Posterior vena cava (tissue), 2 donors: Measurements from ENCODE around the gene CMTM1. TPM values are rescaled to one million over a fixed set of nuclear protein-coding genes. Genes with fewer than 3 reads are reported as not detected.
"Not testable (repeated sequence)": the region's sequence is repeated elsewhere in the genome, so short reads cannot be mapped to it uniquely, and the experiment has no call there.

Experiments
- DNase-seq: peaks from one replicate; pipeline ENCODE4 v3.0.0-alpha.2; 2020; ENCODE audit warnings: low spot score
- intact Hi-C, 2 donors: fragments of 100-400 bp; cut with DNase I; formaldehyde crosslinking; loops; one replicate each; pipeline versions ENCODE4 v1.14.1 to v1.14.2; 2022 to 2023
- total RNA-seq, 2 donors: library from RNA; stranded (reverse); fragmentation: NEBNext Ultra II Directional; extraction: Animal tissue kit (Norgen Biotek cat#: 25700); gene quantifications; one replicate each; pipeline ENCODE4 v1.2.1, GENCODE V29; 2021
- donor health status: DM: yes; HTN: yes; CAD: no.
- donor health status: DM: yes; HTN: yes; CAD: no.

The CMTM1 gene
- total RNA-seq, 2 donors from 2014 or later, result 2.1 to 3.1 TPM

DNA sequence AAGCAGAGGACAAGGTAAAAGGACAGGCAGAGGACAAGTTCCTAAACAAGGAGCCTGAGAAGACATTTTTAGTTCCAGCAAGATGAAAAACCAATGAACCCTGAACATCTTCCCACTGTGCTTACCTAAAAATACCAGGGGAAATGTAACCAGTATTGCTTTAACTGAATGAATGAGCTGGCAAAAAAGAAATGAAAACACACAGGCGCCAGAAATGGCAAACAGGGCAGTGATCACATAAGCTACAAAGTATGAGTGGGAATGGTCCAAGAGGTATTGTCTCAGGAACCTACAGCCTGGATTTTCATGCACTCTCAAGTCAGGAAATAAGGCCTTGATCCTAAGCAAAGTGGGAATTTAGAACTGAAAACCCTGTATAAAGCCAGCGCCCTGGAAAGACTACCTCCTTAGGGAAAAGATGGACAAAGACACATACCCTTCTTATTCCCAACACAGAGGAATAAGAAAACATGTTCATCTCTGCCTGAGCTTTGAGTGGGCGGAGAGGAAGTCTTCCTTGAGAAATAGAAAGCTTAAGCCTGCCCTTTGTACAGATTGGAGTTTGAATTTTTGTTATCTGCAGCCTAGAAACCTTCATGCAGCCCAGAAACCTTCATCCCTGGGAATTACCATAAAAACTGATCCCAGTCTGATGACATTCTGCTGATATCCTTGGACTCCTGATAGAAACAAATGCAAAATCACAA is 15.2 kb downstream of the CMTM1 start:
- intact Hi-C loops, result no loop called here

DNA sequence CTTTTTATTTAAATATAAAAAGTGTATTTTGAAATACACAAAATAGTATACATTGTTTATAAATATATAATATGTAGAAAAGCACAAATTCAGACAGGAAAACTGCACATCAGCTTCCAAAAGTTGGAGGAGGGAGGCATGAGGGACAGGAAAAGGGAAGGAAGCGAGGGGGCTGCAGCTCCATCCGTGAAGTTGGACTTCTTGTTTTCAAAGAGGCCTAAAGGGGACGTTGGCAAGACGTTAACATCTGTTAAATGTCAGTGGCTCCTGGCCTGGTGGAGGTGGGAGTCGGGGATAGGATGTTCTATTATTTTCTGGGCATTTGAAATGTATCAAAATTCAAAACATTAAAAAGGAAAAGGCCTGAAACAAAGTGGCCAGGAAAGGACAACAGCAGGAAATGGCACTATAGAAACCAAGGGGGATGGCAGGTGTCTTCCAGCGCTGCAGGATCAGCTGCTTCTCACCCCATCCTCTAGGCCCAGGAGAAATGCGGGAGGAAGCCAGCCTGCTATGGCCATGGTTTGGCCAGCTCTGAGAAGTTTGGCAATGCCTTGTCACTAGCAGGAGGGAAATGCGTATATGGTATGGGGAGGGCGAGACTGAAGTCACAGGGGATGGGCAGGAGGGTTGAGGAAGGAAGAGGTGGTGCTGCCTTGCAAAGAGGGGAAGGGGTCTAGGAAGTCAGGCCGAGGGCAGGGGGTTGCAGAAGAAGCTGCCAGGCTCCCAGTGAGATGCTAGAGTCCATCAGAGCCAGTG is 19.4 kb downstream of the CMTM1 start:
- no peak for DNase-seq
- intact Hi-C loops, result no loop called here

More for the DNA sequence above, 15.2 kb downstream of the CMTM1 start:
- no peak for DNase-seq

DNA sequence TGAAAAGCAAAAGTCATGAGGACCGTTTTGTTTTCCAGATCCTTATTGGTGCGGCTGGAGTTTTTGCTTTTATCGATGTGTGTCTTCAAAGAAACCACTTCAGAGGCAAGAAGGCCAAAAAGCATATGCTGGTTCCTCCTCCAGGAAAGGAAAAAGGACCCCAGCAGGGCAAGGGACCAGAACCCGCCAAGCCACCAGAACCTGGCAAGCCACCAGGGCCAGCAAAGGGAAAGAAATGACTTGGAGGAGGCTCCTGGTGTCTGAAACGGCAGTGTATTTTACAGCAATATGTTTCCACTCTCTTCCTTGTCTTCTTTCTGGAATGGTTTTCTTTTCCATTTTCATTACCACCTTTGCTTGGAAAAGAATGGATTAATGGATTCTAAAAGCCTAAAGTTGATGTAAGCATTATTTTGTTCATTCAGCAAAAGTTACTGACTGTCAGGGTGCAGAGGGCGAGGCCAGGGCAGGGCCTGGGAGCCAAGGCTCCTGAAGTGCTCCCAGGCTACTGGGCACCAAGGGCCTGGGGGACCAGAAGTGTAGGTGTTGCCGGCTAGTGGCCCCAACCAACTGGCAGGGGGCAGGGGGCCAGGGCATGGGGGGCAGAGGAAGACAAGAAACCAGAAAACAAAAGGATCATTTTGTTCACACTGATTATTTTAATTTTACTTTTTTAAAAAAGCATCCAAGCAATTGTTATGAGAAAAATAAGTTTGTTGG is 21.8 kb downstream of the CMTM1 start:
- DNase-seq, result no peak
- intact Hi-C loops, result no loop called here

DNA sequence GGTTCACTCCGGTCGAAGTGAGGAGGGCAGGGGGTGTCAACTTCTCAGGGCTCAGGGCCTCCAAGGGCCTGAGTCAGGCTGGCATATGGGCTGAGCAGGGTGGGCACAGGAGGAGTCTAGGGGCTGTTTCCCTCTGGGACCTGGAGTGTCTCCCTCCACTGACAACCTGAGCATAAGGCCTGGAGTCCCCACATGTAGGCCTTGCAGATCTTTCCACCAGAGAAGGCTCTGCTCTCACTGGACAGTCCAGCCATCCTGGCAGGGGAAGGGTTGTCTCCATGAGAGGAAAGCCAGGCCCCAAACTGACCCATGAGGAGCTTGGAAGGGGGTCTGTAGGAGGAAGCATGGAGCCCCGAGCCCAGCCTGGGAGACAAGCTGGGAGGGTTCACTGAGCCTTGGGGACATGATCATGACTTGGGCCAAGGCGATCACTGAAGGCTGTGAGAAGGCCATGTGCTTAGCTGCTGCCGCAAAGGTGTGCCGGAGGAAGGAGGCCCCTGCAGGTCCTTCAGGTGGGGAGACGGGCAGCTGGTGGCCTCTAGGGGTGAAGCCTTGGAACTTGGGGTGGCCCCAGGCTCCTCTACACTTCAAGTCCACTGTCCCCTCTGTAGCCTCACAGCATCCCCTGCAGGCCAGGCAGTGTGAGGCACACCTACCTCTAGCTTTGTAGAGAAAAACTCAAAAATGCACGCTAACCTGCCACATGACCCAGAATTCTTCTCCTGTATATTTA is 22.9 kb downstream of the CMTM1 start:
- intact Hi-C loops, result no loop called here
- DNase-seq, result no peak

DNA sequence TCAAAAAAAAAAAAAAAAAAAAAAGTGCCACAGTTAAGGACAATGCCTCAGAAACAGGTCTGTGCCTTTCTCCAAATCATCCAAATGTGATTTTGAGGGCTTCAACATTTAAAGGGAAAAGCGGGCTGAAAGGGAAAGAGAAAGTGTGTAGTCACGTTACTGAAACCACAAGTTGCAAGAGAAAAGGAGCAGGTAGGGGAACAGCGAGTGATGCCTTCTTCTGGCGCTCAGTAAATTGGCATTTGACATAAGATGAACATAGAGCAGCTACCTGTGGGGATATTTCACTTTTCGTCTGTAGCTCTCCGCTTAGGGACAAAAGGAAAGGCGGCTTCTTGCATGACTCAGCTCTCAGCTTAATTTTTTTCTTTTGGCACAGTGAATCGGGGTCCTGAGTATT is 24.1 kb downstream of the CMTM1 start:
- DNase-seq, result no peak
- intact Hi-C loops, result no loop called here

DNA sequence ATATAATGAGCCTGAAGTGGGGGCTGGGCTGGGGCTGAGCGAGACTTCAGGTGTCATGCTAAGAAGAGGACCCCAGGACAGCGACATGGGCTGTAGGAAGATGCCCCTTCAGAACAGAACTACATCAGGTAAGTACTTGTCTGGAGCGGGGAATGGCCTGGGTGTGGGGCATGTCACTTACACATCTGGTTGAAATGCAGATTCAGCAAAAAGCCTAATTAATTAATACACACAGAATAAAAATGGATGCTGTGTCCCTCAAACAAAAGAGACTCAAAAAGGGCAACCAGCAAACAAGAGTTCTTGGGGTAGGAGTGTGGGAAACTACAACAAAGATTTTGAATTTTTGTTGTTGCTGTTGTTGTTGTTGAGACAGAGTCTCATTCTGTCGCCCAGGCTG is 24.8 kb downstream of the CMTM1 start:
- intact Hi-C loops, result no loop called here
- DNase-seq, result no peak

DNA sequence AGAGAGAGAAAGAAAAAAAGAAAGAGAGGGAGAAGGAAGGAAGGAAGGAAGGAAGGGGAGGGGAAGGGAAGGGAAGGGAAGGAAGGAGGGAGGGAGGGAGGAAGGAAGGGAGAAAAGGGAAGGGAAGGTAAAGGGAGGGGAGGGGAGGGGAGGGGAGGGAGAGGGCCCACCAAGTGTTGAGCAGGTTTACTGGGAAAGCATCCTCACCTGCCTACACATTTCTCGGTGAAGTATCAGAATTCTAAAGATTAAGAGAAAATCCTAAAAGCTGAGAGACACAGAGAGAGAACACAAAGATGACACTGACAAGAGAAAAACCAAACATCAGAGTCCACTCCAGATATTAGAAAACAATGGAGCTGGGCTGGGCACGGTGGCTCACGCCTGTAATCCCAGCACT is 26.0 kb downstream of the CMTM1 start:
- DNase-seq, result no peak

DNA sequence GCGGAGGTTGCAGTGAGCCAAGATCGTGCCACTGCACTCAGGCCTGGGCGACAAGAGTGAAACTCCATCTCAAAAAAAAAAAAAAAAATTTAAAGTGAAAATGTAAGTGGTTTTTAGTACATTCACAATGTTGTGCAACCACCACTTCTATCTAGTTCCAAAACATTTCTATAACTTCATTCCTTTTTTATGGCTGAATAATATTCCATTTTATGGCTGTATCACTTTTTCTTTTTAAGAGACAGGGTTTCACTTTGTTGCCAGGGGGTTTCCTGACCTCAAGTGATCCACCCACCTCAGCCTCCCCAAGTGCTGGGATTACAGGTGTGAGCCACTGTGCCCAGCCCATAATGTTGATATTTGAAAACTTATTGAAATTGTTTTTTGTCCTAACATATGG is 26.6 kb downstream of the CMTM1 start:
- intact Hi-C loops, result no loop called here
- DNase-seq, result no peak

More for the DNA sequence above, 26.0 kb downstream of the CMTM1 start:
- intact Hi-C loops, result no loop called here

DNA sequence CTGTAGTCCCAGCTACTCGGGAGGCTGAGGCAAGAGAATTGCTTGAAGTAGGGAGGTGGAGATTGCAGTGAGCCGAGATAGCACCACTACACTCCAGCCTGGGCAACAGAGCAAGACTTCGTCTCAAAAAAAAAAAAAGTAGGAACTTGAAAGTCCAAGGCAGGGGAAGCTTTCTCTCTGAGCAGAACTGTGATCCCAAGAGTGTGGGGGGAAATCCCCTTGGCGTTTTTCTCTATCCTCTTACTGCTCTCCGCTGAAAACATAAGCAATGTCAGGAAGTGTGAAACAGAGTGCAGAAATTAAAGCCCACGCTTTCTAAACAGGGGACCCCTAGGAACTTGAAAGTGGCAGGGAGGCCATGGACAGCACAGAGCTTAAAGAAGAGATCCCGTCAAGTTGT is 28.5 kb downstream of the CMTM1 start:
- intact Hi-C loops, result no loop called here
- DNase-seq, result no peak

DNA sequence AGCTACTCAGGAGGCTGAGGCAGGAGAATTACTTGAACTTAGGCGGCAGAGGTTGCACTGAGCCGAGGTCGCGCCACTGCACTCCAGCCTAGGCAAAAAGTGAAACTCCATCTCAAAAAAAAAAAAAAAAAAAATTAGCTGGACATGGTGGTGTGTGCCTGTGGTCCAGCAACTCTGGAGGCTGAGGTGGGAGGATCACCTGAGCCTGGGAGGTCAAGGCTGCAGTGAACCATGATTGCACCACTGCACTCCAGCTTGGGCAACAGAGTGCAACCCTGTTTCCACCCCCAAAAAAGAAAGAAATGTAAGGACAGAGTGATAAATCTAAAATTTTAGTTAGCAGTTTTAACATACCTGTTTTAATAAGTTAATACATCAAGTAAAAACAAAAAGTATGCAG is 30.3 kb downstream of the CMTM1 start:
- DNase-seq, intact Hi-C loops: not testable (repeated sequence)

DNA sequence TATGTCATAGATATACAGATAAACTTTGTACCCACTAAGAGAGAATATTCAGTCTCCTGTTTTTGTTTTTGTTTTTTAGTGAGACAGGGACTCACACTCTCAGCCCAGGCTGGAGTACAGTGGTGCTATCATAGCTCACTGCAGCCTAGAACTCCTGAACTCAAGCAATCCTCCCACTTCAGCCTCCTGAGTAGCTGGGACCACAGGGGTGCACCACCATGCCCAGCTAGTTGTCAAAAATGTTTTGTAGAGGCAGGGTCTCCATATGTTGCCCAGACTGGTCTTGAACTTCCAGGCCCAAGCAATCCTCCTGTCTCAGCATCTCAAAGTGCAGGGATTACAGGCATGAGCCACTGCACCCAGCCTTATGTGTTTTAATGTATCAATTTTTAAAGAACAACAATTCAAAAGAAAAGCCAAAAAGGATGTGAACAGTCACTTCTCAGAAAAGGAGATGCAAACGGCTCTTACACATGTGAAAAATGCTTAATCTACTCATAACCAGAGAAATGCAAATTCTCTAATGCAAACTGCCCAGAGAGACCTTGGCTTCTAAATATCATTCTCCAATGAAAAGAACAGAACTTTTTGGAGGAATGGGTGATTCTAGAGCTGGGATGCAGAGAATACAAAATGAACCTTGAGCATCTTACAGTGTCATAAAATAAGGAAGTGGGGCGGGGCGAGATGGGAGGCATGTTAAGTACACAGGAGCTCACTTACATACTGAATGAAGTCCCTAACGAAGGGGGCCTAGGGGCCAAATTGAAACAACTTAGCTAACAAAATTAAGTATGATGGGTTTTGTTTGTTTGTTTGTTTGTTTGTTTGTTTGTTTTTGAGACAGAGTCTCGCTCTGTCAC is 31.0 kb downstream of the CMTM1 start:
- intact Hi-C loops, result no loop called here
- DNase-seq, result no peak

DNA sequence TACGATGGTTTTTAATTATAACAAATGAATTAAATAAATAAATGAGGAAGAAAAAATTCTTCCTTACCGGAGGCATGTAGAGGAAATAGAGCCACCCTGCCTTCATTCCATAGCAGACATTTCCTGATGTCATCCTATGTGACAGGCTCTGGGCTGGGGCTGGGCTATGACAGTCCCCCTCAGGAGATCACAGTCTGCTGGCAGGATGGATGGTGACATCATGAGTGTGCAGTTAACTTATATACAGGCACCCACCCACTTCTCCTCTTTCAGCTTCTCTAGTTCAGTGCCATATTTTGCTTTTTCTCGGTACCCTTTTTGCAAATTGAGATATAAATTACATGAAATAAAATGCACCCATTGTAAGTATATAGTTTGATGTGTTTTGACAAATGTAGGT is 31.9 kb downstream of the CMTM1 start:
- intact Hi-C loops, result no loop called here
- DNase-seq, result no peak

DNA sequence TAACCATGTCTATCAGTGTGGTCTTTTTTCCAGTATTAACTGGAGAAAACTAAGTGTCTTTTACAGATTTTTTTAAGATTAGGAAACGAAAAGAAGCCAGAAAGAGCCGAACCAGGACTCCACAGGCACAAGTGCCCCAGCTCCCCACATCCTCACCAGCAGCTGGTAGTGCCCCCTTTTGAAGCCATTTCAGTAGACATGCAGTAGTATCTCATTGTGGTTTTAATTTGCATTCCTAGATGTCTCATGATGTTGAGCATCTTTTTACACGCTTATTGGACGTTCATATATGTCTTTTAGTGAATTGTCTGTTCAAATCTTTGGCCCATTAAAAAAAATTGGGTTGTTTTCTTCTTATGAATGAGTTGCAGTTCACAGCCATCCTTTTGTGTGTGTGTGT is 33.5 kb downstream of the CMTM1 start:
- intact Hi-C loops, result loop anchor here in 1 of 2 donors (10.0 kb wide), 1 partner anchor 275 kb away; no protein-coding TSS in a partner anchor
- no peak for DNase-seq

DNA sequence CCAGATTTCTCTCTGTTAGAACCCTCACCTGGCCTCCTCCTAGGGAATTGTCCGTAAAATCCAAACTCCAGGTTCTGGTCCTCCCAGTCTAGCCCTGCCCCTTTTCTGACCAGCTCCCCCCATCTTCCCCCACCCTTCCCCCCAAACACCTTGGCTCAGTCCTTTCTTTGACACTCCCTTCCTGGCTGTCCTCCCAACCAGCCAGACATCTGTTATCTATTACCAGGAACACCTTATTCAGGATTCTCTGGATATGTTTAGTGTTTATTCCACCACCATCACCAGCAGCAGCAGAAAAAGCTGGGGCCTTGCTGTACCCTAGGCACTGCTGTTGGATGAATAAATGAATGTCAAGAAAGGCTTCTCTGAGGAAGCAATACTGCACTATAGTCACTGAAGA is 34.2 kb downstream of the CMTM1 start:
- intact Hi-C loops, result loop anchor here in 1 of 2 donors (10.0 kb wide), 1 partner anchor 274 kb away; no protein-coding TSS in a partner anchor
- DNase-seq, result no peak

DNA sequence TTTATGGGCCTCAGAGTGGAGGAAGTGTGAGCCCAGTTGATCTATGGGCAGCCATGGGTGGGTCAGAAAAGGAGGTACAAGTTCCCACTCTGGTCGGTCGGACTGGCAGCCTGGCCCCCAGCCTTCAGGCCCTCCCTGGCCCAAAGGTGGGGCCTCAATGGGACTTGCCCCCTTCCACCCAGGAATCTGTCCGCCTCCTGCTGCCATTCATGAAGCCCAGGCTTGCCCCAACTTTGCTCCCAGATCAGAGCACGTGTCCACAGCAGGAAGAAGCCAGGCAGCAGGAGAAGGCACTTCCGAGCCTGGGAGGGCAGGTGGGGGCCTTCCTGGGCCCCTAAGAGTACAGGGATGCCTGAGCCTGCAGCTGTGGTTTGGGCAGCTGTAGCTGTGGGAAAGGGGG is 35.2 kb downstream of the CMTM1 start:
- intact Hi-C loops, result loop anchor here in 1 of 2 donors (10.0 kb wide), 1 partner anchor 273 kb away; no protein-coding TSS in a partner anchor
- no peak for DNase-seq

DNA sequence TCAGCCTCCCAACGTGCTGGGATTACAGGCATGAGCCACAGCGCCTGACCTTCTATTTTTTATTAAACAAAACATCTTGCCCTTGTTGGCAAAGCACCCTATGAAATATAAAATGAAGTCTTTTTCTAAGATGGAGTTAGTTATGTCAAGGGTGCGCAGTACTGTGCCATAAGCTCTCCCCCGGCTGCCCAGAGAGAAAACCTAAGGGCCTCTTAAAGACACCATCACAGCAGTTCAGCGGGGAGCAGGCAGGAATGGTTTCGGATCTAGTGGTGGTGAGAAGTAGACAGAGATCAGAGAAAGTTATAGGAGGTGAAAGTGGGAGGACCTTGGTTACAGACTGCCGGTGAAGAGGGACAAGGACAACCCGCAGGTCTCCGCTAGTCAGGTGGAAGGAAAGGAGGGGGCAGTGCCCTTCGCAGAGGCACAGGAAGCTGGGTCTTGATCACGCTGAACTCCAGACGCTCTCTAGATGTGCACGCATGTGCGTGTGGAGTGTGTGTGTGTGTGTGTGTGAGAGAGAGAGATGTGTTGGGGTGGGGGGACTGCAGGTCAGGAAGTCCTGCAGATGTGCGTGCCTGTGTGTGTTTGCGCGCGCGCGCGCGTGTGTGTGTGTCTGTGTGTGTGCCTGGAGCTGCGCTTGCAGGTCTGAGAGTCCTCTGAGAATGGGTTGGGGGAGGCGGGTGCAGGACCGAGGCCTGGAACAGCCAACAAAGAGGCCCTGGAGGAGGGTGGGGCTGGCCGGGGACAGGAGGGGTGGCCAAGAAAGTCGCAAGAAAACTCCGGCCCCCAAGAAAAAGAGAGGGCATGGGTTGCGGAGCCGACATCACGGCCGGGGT is 37.5 kb downstream of the CMTM1 start:
- intact Hi-C loops, result loop anchor here in 1 of 2 donors (10.0 kb wide), 1 partner anchor 271 kb away; no protein-coding TSS in a partner anchor
- DNase-seq, result peak; percentile 91

DNA sequence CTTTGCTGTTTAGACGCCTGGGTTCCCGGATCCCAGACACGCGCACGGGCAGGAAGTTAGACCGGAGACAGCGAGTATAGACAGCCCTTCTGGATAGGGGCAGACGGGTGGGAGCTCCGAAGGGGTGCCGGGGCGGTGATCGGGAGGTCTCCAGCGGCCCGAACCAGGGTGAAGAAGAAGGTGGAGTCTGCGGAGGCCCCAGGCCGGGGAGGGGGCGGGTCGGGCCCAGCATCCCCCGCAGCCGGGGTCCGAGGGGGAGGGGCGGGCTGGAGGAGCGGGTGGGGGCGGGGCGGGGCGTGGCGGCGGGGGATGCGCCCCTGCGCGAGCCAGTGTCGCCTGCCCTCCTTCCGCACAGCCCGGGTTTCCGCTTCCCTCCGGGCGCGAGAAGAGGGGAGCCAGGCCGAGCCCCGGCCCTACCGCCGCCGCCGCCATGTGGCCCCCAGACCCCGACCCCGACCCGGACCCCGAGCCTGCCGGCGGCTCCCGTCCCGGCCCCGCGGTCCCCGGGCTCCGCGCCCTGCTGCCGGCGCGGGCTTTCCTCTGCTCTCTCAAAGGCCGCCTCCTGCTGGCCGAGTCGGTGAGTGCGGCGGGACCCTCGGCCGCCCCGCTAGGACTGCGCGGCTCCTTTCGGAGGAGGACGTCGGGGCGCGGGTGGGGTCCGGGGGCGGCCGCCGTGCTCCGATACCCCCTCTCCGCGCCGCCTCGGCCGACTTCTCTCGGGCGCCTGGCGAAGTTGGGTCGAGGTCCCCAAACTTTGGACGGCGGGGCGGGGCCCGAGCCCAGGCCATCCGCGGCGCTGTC is 38.3 kb downstream of the CMTM1 start, which contains the start of gene CMTM3:
CMTM3 (plus strand) TSS at position 329 of the 801 bp plus-strand sequence; CDS start at position 431, 102 bp downstream.
- peak; percentile 91 for DNase-seq
- intact Hi-C loops, result loop anchor here (5.0 to 10.0 kb wide), 4 partner anchors 187 to 270 kb away; no protein-coding TSS in a partner anchor
